ENCODE data around the gene MOXD1. TPM values are rescaled to one million over a fixed set of nuclear protein-coding genes. Genes with fewer than 3 reads are reported as not detected.

MOXD1 gene
- total RNA-seq, 1 donor from 2014 or later, result 113 TPM

DNA sequence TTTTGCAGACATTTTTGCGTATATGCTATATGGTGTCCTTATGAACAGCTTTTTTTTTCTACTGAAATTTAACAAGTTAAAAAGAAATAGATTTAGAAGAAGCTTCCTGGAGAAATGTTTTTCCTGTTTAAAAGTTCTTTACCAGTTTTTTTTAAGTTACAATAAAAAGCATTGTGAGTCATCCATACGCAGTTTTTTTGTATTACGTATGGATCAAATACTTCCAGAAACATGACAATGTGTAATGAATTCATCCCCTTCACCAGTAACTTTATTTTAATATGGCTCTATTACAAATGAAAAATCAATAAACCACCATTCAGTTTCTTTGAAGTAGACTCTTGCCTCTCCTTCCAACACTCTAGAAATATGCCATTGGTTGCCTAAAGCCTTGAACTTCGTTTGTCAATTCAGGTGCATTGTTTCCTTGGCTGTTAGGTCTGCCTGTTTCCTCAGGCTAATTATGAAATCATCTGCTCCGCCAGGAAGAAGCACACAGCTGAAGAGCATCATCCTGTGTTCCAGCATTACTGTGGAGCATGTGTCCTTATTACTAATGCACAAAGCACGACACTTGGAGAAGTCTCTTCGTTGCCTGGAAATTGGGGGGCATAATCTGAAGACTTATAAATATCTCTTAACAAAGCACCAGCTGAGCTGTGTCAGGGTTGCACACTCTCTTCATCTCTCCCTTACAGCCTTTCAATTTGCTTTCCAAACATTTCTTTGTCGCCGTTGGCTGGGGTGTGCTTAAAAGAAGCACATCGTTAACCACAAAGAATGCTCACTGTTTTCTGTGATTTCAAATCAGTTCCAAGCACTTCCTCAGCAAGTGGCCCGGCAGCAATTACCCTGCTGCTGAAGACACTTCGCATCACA is 9.6 kb downstream of the MOXD1 start:
- Mint-ChIP-seq H3K9me3 (peaks cover 29% of the 10 kb centered on the region), H3K4me3 (no peak overlapping the region), H3K4me1 (peaks cover 14% of the 10 kb centered on the region), H3K36me3 (peaks cover 39% of the 10 kb centered on the region), H3K27ac (peak overlapping the region; percentile 58), H3K27me3 (ENCODE audit: low read depth) (no peaks in the 10 kb centered on the region)
- TF ChIP-seq CTCF (IDR thresholded peaks at IDR 0.05; ENCODE audit: unreplicated experiment), result no peak
- DNase-seq (ENCODE audit: low spot score in 2 of 2, unreplicated experiment in 2 of 2), result no peak

DNA sequence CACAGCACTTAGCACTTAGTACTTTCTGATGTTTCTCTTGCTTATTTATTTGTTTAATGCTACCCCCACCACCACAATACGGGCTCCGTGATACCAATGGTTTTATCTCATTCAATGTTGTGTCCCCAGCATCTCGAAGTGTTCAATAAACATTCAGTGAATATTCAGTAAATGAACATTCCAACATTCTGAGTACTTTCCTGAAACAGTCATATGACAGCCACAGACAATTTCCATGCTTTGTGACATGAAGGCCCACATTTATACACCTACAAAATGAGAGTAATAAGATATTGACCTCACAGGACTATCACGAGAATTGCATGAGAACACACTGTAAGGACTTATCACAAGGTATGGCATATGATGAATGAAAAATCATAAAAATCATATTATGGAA is 10.8 kb downstream of the MOXD1 start:
- Mint-ChIP-seq H3K27ac (no peak overlapping the region), H3K27me3 (ENCODE audit: low read depth) (no peaks in the 10 kb centered on the region), H3K4me3 (no peak overlapping the region), H3K36me3 (peaks cover 28% of the 10 kb centered on the region), H3K9me3 (peaks cover 18% of the 10 kb centered on the region), H3K4me1 (peaks cover 14% of the 10 kb centered on the region)
- no peak for DNase-seq (ENCODE audit: low spot score in 2 of 2, unreplicated experiment in 2 of 2)
- TF ChIP-seq CTCF (IDR thresholded peaks at IDR 0.05; ENCODE audit: unreplicated experiment), result no peak

DNA sequence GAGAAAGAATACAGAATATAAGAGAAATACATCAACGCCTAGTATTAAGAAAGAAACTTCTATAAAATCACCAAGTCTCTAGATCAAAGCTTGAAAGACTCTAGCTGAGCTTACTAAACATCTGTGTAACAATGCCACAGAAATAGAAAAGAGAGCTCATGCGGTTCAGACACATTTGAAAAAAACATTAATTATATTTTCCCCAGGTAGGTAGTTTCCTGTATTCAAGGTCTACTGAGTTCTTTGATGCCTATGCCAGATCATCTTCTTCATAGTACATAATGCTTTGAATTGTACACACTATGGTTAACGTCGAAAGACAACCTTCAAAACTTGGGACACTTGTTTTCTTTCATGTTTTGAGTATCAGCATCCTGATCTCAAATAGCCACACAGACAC is 11.3 kb downstream of the MOXD1 start:
- peaks cover 13% of the 10 kb centered on the region for H3K9me3 Mint-ChIP-seq
- H3K4me3 Mint-ChIP-seq, result no peak overlapping the region
- H3K27ac Mint-ChIP-seq, result no peak overlapping the region
- peaks cover 25% of the 10 kb centered on the region for H3K36me3 Mint-ChIP-seq
- no peak for TF ChIP-seq CTCF (IDR thresholded peaks at IDR 0.05; ENCODE audit: unreplicated experiment)
- DNase-seq (ENCODE audit: low spot score in 2 of 2, unreplicated experiment in 2 of 2), result no peak
- no peaks in the 10 kb centered on the region for H3K27me3 Mint-ChIP-seq (ENCODE audit: low read depth)
- H3K4me1 Mint-ChIP-seq, result peaks cover 14% of the 10 kb centered on the region

DNA sequence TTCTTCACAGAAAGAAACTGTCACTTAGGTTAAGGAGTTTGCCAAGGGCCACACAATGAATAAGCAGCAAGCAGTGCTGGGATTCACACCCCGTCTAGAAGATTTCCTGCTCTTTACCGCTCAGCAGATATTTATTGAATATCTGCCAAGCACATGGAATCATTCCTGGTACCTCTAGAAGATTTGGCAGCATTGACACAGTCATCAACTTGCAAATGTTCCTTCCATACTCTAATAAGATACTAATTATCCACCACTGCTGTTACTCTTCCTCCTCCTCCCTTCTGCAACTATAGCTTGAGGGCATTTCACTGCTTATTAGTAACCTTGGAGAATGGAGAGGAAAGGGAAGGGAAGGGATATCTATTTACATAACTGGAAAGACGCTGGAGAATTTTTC is 13.0 kb downstream of the MOXD1 start:
- Mint-ChIP-seq H3K4me3 (no peak overlapping the region), H3K4me1 (peaks cover 14% of the 10 kb centered on the region), H3K9me3 (no peaks in the 10 kb centered on the region), H3K27ac (no peak overlapping the region), H3K27me3 (ENCODE audit: low read depth) (no peaks in the 10 kb centered on the region), H3K36me3 (peaks cover 17% of the 10 kb centered on the region)
- DNase-seq (ENCODE audit: low spot score in 2 of 2, unreplicated experiment in 2 of 2), result no peak
- TF ChIP-seq CTCF (IDR thresholded peaks at IDR 0.05; ENCODE audit: unreplicated experiment), result no peak

GRCh38 chr6:132382630-132383175 is 18.6 kb downstream of the MOXD1 start:
- DNase-seq (ENCODE audit: low spot score in 2 of 2, unreplicated experiment in 2 of 2), result no peak
- peaks cover 15% of the 10 kb centered on the region for H3K9me3 Mint-ChIP-seq
- peaks cover 6% of the 10 kb centered on the region for H3K4me1 Mint-ChIP-seq
- H3K27me3 Mint-ChIP-seq (ENCODE audit: low read depth), result no peaks in the 10 kb centered on the region
- peaks cover 33% of the 10 kb centered on the region for H3K36me3 Mint-ChIP-seq
- TF ChIP-seq CTCF (IDR thresholded peaks at IDR 0.05; ENCODE audit: unreplicated experiment), result no peak
- H3K27ac Mint-ChIP-seq, result no peak overlapping the region
- H3K4me3 Mint-ChIP-seq, result no peak overlapping the region
